ENCODE results near the gene REM1.
"Not testable (repeated sequence)": the region's sequence is repeated elsewhere in the genome, so short reads cannot be mapped to it uniquely, and the experiment has no call there.

The REM1 gene

DNA sequence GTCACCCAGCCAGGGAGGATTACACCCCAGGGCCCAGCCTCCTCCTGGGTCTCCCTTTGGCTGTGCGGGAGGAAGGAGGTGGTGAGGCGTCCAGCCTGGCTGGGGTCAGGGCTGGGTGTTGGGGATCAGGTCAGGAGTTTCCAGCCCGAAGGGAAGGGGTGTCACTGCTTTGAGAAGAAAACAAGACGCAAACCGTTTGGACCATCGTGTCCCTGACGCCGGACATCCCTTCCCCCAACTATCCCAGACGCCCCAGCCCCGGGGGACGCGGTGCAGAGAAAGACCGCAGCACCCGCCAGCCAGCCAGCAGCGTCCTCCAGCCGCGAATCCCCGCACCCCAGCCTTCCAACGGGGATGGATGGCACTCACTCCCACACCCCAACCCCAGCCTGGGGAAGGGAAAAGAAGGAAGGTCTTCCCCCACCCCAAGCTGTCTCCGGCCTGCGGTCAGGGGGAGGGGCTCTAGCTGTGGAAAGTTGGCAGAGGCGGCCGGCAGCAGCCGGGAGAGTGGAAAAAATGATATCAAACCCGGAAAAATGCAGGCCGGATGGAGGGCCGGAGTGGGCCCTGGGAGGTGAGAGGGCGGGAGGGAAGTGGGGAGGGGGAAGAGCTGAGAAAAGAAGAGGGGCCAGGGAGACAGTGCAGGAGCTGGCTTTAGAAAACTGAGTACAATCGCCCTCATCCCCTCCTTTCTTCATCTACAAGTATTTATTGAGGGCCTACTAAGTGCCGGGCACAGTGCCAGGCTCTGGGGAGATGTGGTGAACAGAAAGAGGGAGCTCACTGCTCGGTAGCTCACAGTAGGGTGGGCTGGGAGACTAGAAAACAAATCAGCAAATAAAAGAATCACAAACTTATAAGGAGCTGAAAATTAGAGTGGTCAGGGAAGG, 10.6 kb downstream of the REM1 start:
- no peak for DNase-seq

DNA sequence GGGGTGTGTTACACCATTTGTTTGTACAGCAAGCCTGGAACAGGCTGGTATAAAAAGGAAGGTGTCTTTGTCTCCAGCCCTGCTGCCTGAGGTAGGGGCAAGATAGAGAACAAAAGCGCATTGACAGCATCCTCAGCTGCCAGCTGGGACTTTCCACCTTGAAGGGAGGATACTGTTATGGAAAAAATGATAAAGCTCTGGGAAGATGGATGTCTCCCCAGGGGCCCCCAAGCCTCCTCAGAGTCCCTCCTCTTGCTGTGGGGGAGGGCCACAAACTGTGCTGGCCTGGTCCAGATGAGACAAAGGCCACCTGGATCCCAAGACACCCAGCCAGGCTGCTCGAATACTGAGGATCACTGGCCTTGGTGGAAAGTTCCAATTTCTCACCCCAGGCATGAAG, 13.0 kb downstream of the REM1 start:
- DNase-seq, result no peak

DNA sequence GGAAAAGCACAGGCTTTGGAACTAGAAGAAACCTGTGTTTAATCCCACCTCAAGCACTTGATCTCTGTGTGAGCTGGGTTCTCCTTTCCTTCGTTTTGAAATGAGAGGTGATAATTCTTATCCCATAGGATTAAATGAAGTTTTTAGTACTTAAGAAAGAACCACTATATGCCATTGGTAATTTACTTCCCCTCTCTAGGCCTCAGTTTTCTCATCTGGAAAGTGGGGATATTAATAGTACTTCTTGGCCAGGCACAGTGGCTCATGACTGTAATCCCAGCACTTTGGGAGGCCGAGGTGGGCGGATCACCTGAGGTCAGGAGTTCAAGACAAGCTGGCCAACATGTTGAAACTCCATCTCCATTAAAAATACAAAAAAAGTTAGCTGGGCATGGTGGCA, 14.1 kb downstream of the REM1 start:
- DNase-seq, result no peak

DNA sequence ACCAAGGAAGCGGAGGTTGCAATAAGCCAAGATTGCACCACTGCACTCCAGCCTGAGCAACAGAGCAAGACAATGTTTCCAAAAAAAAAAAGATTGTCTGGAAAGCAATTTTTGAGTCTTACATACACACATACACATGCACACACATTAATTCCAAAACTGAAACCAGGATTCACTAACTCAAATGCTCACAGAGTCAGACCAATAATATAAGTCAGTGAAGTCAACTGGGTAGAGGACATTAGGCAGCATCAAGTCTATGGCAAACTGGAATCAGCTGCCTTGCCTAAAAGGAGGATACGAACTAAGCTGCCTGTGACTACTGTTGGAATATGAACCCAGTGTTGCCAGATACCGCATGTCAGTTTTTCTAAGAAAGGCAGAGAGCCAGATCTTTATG, 15.7 kb downstream of the REM1 start:
- no peak for DNase-seq

DNA sequence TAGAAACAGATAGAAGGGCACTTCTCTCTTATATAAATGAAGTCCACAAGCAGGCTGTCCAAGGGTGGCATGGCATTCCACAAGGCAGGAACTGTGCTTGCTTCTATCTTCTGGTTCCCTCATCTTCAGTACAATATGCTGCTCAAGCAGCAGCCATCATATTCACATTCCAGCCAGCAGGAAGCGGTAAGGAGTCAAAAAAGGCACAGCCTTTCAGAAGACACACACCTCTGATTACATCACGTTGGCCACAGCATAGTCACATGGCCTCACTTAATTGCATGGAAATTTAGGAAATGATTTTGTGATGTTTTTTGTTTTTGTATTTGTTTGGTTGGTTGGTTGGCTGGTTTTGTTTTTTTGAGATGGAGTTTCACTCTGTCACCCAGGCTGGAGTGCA, 19.0 kb downstream of the REM1 start:
- DNase-seq, result no peak

DNA sequence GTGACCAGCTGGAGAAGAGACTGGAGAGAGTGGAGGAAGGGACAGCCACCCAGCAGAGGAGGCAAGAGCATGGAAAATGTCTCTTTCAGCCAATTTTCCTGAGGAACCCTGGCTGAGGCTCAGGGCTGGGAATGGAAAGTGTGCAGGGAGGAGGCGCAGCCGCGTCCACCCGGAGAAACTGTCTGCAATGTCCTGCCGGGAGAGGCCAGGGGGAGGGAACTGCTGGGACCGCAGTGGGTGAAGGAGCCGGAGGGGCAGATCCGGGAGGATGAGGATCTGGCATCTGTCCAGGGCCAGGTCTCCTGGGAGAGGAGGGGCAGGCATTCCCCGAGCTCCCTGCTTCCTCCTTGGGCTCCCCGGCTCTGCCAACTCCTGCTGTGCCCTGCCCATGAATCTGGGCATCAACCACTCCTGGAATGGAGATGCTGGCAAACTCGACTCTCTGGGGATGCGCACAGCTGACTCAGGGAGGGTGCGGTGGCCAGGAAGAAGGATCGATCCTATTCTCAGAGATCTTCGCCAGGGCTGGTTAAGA, 21.7 kb downstream of the REM1 start:
- DNase-seq, result no peak

DNA sequence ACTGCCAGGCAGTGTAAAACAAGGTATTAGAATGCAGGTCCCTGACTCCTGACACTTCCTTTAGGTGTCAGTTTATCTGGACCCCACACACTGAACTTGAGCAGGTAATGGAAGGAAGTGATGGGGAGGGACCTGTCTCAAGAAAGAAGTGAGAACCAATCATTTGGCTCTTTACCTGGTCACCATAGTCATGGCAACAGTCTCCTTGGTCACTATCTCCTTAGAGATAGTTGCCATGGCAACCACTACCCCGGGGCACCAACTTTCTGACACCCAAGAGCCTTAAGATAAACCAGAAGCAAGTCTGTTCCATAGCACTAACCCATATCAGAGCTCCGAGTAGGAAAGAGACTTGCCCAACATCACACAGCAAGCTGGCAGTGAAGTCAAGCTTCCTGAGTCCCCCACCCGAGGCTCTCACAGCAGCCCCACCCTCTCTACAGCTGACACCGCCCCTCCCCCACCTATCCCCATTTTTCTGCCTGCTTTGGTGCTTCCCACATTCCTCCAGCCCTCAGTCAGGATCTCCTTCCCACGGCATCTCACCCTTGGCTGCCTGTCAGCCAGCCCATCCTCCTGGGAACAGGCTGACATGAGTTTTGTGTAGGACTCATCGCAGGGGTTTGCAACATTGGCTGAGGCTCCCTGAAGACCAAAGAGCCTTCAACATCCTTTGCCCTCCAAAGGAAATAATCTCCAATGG, 22.9 kb downstream of the REM1 start:
- no peak for DNase-seq

DNA sequence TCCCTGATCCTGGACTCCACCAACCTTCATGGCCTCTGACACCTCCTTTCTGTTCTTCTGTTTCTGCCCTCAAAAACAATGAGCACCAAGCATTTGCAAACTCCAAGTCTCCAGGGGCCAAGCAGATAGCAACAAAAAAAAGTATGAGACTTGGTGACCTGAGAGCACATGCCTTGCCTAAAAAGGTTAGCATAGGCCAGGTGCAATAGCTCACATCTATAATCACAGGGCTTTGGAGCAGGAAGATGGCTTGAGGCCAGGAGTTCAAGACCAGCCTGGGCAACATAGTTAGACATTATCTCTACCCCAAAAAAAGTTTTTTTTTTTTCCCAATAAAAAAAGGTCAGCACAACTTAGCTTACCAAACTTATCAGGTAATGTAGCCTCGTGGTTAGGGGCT, 25.4 kb downstream of the REM1 start:
- DNase-seq, result no peak

DNA sequence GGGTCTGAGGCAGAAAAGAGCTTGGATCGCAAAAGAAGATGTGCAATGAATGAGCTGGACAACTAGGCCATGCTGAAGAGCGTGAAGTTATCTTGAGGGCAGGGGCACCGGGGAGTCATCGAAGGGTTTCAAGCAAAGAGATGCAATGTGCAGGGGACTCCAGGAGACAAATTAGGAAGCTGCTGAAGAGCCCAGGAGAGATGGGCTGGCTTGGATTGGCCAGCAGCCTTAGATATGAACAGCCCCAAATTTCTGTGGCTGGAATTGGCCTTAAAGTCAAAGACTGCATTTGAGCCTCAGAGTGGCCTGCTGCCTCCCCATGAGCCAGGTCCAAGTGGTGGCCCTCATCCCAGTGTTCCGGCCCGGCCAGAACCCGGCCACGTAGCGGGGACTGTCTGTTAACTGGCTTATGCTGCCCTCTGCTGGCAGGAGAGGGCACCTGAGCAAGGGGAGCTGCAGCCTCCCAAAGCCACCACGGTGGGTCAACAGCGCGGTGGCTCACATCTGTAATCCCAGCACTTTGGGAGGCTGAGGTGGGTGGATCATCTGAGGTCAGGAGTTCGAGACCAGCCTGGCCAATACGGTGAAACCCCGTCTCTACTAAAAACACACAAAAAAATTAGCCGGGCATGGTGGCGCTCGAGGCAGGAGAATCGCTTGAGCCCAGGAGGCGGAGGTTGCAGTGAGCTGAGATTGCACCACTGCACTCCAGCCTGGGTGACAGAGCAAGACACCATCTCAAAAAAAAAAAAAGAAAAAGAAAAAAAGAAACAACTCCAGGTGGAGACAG, 28.0 kb downstream of the REM1 start:
- peak; percentile 44 for DNase-seq

DNA sequence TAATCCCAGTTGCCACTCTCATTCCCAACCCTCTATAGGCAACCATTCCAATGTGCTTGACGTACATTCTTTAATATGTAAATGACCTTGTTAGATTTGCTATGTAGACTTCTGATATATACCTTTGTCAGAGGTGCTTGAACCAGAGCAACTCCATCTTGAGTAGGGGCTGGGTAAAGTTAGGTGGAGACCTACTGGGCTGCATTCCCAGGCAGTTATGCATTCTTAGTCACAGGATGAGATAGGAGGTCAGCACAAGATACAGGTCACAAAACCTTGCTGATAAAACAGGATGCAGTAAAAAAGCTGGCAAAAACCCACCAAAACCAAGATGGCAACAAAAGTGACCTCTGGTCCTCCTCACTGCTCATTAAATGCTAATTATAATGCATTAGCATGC, 30.8 kb downstream of the REM1 start:
- DNase-seq, result no peak

DNA sequence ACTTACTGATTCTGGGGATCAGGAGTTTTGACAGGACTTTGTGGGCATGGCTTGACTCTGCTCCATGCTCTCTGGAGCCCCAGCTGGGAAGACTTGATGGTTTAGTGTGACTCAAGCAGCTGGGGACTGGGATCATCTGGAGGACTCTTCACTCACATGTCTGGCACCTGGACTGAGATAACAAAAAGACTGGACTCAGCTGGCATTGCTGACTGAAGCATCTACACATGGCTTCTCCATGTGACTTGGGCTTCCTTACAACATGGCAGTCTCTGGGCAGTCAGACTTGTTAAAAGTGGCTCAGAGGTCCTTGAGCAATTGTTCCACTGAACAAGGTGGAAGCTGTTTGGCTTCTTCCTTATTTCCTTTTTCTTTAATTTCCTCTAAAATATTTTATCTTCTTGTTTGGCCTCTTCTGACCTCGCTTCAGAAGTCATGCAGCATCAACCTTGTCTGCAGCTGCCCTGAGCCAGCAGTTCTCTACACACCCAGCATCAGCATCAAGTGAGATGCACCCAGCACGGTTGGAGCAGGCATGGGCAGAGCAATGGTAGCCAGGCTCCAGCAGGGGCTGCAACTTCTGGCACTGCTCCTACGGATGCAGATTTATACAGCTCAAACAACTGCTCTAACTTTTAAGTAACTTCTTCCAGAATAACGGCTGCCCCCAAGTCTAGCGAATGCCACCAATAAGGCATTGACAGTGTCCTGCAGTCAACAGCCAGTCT, 33.6 kb downstream of the REM1 start:
- DNase-seq, result no peak

DNA sequence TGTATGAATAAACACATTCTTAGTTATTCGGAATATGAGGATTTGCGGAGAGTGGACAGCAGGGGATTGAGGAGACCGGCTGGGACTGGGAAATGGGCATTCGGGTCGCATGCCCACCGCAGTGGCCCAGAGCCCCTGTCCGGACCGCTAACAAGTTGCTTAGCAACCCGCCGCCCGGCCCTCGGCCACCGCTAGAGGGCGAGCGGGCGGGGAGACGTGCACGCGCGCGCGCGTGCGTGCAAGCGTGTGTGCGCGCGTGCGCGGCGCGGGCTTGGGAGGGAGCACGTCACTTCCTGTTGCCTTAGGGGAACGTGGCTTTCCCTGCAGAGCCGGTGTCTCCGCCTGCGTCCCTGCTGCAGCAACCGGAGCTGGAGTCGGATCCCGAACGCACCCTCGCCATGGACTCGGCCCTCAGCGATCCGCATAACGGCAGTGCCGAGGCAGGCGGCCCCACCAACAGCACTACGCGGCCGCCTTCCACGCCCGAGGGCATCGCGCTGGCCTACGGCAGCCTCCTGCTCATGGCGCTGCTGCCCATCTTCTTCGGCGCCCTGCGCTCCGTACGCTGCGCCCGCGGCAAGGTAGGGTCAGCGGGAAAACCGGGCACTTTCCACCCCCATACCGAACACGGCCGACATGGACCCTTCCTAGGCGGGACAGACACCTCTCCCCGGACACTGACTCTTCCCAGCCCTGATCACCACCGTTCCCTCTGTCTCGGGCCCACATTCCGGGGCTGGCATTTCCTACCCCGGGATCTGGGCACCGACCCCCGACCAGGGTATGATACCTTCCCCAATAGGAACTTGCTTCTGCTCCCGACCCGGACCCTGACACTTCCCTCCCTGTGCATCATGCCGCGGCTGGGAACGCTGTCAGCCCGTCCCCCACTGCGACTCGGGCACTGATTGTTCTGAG, 39.3 kb downstream of the REM1 start, which contains the start of gene HM13:
Gene HM13, plus strand, starts transcription at position 289 of the 918 bp plus-strand sequence. Its CDS starts 110 bp downstream, at position 399.
- DNase-seq, result peak; percentile 71

DNA sequence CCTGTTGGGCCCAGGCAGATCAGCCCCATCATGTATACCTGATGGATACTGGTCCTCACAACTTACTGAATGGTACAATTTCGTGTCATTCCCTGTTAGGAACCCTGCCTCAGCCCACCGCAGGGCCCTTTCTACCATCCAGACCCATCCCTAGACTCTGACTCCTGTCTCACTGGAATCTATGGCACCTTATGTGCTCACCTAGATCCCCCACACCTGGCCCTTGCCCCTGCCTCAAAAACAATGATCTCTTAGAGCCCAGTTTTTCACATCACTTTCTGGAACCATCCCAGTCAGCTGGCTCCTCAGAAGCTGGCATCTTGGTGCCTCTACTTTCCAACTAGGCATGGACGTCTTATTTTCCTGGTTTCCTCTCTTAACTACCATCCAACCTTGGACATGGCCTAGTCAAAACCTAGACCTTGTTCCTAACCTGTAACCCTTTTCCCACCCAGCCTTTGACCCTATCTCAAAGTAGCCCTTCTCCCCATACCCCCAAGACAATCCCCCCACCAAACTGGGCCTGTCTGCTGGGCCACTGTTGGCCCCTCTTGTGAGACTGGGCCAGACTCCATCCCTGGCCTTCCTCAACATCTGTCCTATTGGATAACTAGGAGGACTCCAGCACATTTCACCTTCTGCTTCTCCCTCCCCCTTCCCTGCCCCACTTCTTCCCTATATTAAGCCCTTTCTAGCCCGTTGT, 40.1 kb downstream of the REM1 start:
- DNase-seq, result no peak

DNA sequence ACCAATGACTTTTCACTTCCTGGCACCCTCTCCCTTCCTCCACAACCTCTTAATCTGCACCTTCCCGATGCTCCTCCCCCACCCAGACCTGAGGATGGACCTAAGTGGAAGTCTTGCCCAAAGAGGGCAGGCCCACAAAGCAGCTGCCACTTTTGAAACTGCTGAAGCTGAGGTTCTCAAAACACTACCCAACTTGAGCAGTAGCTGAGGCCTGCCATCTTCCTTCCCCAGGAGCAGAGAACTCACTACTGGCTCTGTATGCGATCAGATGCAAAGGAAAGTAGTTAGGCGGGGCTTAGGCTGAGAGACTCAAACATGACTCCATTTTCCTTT, 40.7 kb downstream of the REM1 start:
- no peak for DNase-seq

DNA sequence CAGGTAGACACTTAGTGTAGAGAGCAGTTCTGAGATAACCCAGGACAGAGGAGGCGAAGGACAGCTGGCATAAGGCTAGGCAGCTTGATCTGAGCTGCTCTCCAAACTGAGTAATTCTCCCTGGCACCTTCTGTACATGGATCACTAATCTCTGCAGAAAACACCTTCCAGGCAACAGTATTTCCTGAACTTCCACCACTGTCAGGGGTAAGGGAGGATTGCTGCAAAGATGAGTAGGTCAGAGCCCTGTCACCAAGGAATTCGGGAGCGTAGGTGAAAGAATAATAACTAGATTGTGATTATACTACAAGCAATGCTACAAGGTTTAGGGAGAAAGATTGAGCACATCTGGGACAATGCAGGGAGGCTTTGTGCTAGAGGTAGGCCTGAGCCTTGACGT, 41.1 kb downstream of the REM1 start:
- no peak for DNase-seq

DNA sequence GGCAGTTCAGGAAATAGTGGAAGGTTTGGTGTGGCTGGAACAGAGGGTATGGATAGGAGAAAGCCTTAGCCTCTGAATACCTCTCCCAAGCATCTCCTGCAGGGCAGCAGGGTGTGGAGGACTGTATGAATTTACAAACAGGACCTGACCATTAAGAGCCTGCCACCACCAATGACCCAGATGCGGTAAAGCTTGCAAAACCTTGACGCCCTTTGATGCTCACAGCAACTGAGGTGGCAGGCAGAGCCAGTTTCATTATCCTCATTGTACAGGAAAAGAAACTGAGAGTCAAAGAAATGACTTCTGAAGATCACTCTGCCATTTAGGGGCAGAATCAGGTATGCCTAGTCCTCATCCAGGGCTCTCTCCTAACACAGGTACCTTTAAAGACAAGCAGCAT, 41.6 kb downstream of the REM1 start:
- DNase-seq, result no peak

DNA sequence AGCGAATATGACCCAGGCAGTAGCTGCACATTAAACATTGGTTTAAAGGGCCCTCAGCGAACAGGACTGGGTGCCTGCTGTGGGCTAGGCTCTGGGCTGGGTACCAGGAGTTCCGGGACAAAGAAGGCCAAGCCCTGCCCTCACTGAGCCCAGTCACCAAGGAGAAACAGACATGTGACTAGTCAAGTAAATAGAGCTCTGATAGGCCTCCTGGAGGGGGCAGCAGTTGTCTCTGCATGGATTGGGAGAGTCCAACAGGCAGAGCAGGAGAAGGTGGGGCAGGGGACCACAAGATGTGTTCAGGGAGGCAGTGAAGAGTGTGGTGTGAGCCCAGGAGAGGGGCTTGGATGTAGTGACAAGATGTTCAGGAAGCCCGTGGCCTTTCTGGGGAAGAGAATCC, 42.3 kb downstream of the REM1 start:
- DNase-seq, result no peak

DNA sequence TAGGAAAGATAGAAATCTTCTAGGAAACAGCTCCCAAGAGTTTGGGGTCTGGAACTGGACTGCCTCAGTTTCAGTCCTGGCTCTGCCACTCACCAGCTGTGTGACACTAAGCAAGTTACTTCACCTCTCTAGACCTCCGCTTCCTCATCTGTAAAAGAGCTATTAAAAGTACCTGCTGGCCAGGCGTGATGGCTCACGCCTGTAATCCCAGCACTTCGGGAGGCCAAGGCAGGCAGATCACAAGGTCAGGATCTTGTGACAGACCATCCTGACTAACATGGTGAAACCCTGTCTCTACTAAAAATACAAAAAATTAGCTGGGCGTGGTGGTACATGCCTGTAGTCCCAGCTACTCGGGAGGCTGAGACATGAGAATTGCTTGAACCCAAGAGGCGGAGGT, 46.2 kb downstream of the REM1 start:
- not testable (repeated sequence) for DNase-seq

DNA sequence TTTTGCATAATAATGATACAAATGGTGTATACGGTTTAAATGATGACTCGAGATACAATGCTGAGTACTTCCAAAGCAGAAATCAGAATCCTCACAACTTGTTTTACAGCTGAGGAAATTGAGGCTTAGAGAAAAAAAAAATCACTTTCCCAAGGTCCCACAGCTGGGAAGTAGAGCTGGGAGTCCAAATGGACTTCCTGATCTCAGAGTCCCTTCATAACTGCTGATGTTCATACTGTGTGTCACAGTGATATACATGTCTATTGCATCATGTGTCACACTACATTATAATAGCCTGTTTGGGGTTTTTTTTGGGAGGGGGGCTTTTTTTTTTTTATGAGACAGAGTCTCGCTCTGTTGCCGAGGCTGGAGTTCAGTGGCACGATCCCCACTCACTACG, 47.6 kb downstream of the REM1 start:
- no peak for DNase-seq

DNA sequence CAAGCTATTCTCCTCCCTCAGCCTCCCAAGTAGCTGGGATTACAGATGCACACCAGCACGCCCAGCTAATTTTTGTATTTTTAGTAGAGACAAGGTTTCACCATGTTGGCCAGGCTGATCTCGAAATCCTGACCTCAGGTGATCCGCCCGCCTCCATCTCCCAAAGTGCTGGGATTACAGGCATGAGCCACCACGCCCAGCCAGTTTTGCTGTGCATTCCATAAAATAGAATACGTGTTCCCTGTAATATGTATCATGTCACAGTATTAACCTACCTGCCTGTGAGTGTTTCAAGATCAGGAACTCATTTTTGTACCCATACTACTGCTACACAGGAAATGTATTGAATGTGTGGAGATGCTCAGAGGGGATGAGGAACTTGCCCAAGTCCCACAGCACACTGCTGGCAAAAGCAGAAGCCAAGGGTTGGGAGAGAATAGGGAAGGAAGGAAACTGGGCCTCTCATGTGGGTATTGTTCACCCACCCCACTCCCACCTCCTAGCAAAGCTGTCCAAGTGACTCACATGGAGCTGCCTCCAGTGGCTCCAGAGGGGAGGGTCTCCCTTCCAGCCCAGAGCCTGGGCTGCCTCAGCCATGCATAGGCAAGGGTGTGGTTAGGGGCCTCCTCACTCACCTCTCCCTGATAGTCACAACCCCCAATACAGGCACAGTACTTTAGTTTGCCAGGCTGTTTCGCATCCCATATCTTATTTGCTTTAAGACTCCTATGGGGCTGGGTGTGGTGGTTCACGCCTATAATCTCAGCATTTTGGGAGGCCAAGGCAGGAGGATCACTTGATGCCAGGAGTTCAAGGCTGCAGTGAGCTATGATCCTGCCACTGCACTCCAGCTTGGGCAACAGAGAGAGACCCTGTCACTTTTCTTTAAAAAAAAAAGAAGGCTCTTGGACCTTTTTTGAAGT, 48.5 kb downstream of the REM1 start:
- no peak for DNase-seq
